H1 (cell line): ENCODE measurements around the gene DDX49. TPM values are rescaled to one million over a fixed set of nuclear protein-coding genes. Genes with fewer than 3 reads are reported as not detected.

Experiments used
- CTCF ChIA-PET: fragments of 300-600 bp; sonication (Branson Sonifier 250); formaldehyde crosslinking; loops from one replicate; lab custom pipeline; 2021; ENCODE audit not compliant: partially characterized antibody; lab: Charles Lee
- POLR2A ChIA-PET: fragments of 300-600 bp; sonication (Branson Sonifier 250); formaldehyde crosslinking; loops from one replicate; lab custom pipeline; 2021; ENCODE audit warnings: inconsistent platforms; ENCODE audit not compliant: partially characterized antibody; lab: Charles Lee
- DNase-seq, 2 experiments: peaks; one replicate each; pipeline versions ENCODE4 v3.0.0 to v3.0.0-alpha.2; 2010 to 2022; ENCODE audit warnings: low spot score in 2 of 2, low read depth in 1 of 2, mixed read lengths in 1 of 2
- FAIRE-seq: peaks from 2 replicates; lab custom pipeline; 2011; peaks lifted over from hg19 to GRCh38; lab: Jason Lieb, UNC
- H2AFZ ChIP-seq: 2 replicates; pipeline ENCODE4 v1.8.1; 2012; ENCODE audit warnings: low read length, inconsistent platforms
- H2AK5ac ChIP-seq: 2 replicates; pipeline ENCODE4 v1.6.1; 2013; ENCODE audit warnings: low read depth, low read length
- H2BK120ac ChIP-seq: replicated peaks from 2 replicates; pipeline ENCODE3; 2013; ENCODE audit warnings: low read depth, low read length, inconsistent platforms
- H2BK12ac ChIP-seq: 2 replicates; pipeline ENCODE4 v1.6.1; 2013; ENCODE audit warnings: low read depth, low read length
- H2BK15ac ChIP-seq: 2 replicates; pipeline ENCODE4 v1.6.1; 2013; ENCODE audit warnings: low read length
- H2BK20ac ChIP-seq: 2 replicates; pipeline ENCODE4 v1.6.1; 2013; ENCODE audit warnings: low read length
- H2BK5ac ChIP-seq: 2 replicates; pipeline ENCODE4 v1.6.1; 2013; ENCODE audit warnings: low read depth, low read length
- H3K14ac ChIP-seq: 2 replicates; pipeline ENCODE4 v1.6.1; 2013; ENCODE audit warnings: inconsistent platforms; ENCODE audit not compliant: insufficient read length
- H3K18ac ChIP-seq: 2 replicates; pipeline ENCODE4 v1.6.1; 2013; ENCODE audit warnings: low read length; ENCODE audit errors: extremely low read depth
- H3K23ac ChIP-seq: 2 replicates; pipeline ENCODE4 v1.6.1; 2013; ENCODE audit warnings: inconsistent platforms; ENCODE audit not compliant: insufficient read length
- H3K23me2 ChIP-seq: 2 replicates; pipeline ENCODE4 v1.6.1; 2013; ENCODE audit warnings: low read depth, low read length
- H3K27ac ChIP-seq: 2 replicates; pipeline ENCODE4 v1.6.1; 2011; ENCODE audit warnings: low read depth, low read length, inconsistent platforms
- H3K27me3 ChIP-seq, 4 experiments: replicated peaks in 1 of 4; 1 replicate in 1 of 4; 2 replicates in 3 of 4; pipeline versions ENCODE4 v1.6.1 to v1.8.1; 2011 to 2013; ENCODE audit warnings: low read length in 3 of 4, mild to moderate bottlenecking in 3 of 4, inconsistent platforms in 2 of 4, mixed read lengths in 2 of 4, moderate library complexity in 1 of 4; ENCODE audit not compliant: control insufficient read depth in 3 of 4, insufficient read depth in 3 of 4; ENCODE audit errors: extremely low read depth in 1 of 4
- H3K36me3 ChIP-seq, 4 experiments: 2 replicates each; pipeline versions ENCODE4 v1.6.1 to v1.8.1; 2011 to 2013; ENCODE audit warnings: mild to moderate bottlenecking in 4 of 4, low read length in 3 of 4, moderate library complexity in 2 of 4, control low read depth in 1 of 4, inconsistent platforms in 1 of 4; ENCODE audit not compliant: insufficient read depth in 4 of 4, control insufficient read depth in 2 of 4
- H3K4ac ChIP-seq: replicated peaks from 2 replicates; pipeline ENCODE3; 2013; ENCODE audit warnings: low read length, low read depth, mixed read lengths, inconsistent platforms; ENCODE audit not compliant: insufficient read length
- H3K4me1 ChIP-seq, 4 experiments: replicated peaks in 1 of 4; 1 replicate in 1 of 4; 2 replicates in 3 of 4; pipeline versions ENCODE4 v1.6.1 to v1.8.1; 2011 to 2013; ENCODE audit warnings: low read length in 3 of 4, inconsistent platforms in 2 of 4, mixed read lengths in 1 of 4; ENCODE audit not compliant: insufficient read depth in 4 of 4, control insufficient read depth in 3 of 4
- H3K4me2 ChIP-seq, 2 experiments: 2 replicates each; pipeline versions ENCODE4 v1.6.1 to v1.8.1; 2011 to 2013; ENCODE audit warnings: low read depth in 2 of 2, low read length in 2 of 2, control low read depth in 1 of 2, inconsistent platforms in 1 of 2, mild to moderate bottlenecking in 1 of 2; ENCODE audit not compliant: insufficient read depth in 1 of 2
- H3K4me3 ChIP-seq, 4 experiments: fragments of 200-600, 300-600 bp in 1 of 4; sonication (generic), shearing (Covaris generic), sonication (Bioruptor Twin) in 1 of 4; 2 replicates each; pipeline versions ENCODE4 v1.5.1 to v1.8.1; 2011 to 2016; ENCODE audit warnings: low read length in 4 of 4, low read depth in 3 of 4, control low read depth in 2 of 4, inconsistent platforms in 2 of 4, mild to moderate bottlenecking in 2 of 4, mixed read lengths in 1 of 4, moderate library complexity in 1 of 4; ENCODE audit not compliant: insufficient read depth in 2 of 4; ENCODE audit errors: extremely low read depth in 1 of 4
- H3K56ac ChIP-seq: replicated peaks from 2 replicates; pipeline ENCODE3; 2013; ENCODE audit warnings: low read depth, mild to moderate bottlenecking, mixed read lengths, low read length, inconsistent platforms; ENCODE audit not compliant: insufficient read length
- H3K79me1 ChIP-seq: 2 replicates; pipeline ENCODE4 v1.6.1; 2013; ENCODE audit warnings: low read depth, low read length, control low read depth
- H3K79me2 ChIP-seq, 2 experiments: 2 replicates each; pipeline versions ENCODE4 v1.6.1 to v1.8.1; 2012 to 2013; ENCODE audit warnings: low read length in 2 of 2, mild to moderate bottlenecking in 2 of 2, inconsistent platforms in 1 of 2; ENCODE audit not compliant: insufficient read depth in 2 of 2, control insufficient read depth in 1 of 2
- H3K9ac ChIP-seq, 4 experiments: replicated peaks in 1 of 4; 1 replicate in 1 of 4; 2 replicates in 3 of 4; pipeline versions ENCODE4 v1.6.1 to v1.8.1; 2011 to 2013; ENCODE audit warnings: low read depth in 3 of 4, low read length in 3 of 4, control low read depth in 2 of 4, mild to moderate bottlenecking in 2 of 4, moderate library complexity in 2 of 4, inconsistent platforms in 1 of 4; ENCODE audit errors: extremely low read depth in 1 of 4
- H3K9me3 ChIP-seq, 2 experiments: 2 replicates each; pipeline versions ENCODE4 v1.6.1 to v1.8.1; 2012 to 2013; ENCODE audit warnings: mild to moderate bottlenecking in 2 of 2, moderate library complexity in 2 of 2, control low read depth in 1 of 2, inconsistent platforms in 1 of 2, low read depth in 1 of 2, low read length in 1 of 2, mixed read lengths in 1 of 2; ENCODE audit not compliant: insufficient read depth in 2 of 2
- H4K20me1 ChIP-seq, 2 experiments: replicated peaks in 1 of 2; 2 replicates each; pipeline versions ENCODE3 to v1.8.1; 2011 to 2013; ENCODE audit warnings: inconsistent platforms in 2 of 2, low read length in 2 of 2, mild to moderate bottlenecking in 1 of 2; ENCODE audit not compliant: insufficient read depth in 2 of 2, control insufficient read depth in 1 of 2
- H4K5ac ChIP-seq: 2 replicates; pipeline ENCODE4 v1.6.1; 2013; ENCODE audit warnings: low read length, low read depth, mixed read lengths, inconsistent platforms; ENCODE audit not compliant: insufficient read length
- H4K8ac ChIP-seq: 2 replicates; pipeline ENCODE4 v1.8.0; 2013; ENCODE audit warnings: mild to moderate bottlenecking, moderate library complexity, low read length, inconsistent platforms; ENCODE audit not compliant: insufficient read depth; ENCODE audit errors: extremely low read depth
- H4K91ac ChIP-seq: replicated peaks from 2 replicates; pipeline ENCODE3; 2013; ENCODE audit warnings: low read length, mixed read lengths, inconsistent platforms; ENCODE audit not compliant: insufficient read length
- ATF3 ChIP-seq: IDR thresholded peaks from 2 replicates; pipeline ENCODE4 v1.6.1; 2011; ENCODE audit warnings: low read depth, mild to moderate bottlenecking, low read length; ENCODE audit not compliant: insufficient read depth
- CBX5 ChIP-seq: fragments of 300-800, 300-1000 bp; sonication (generic); IDR thresholded peaks from 2 replicates; pipeline ENCODE4 v1.7.1; 2016; ENCODE audit warnings: antibody characterized with exemption, low read length, low read depth
- CTBP2 ChIP-seq: IDR thresholded peaks from 2 replicates; pipeline ENCODE4 v1.7.0; 2011; ENCODE audit warnings: borderline replicate concordance, mild to moderate bottlenecking, moderate library complexity, mixed read lengths, low read length; ENCODE audit not compliant: insufficient read depth, insufficient read length
- GTF2F1 ChIP-seq: IDR thresholded peaks from 2 replicates; pipeline ENCODE4 v1.6.1; 2012; ENCODE audit warnings: low read depth, low read length, improper control_type of control experiment, borderline replicate concordance
- NANOG ChIP-seq: IDR thresholded peaks from 2 replicates; pipeline ENCODE4 v1.6.1; 2011; ENCODE audit warnings: low read length, low read depth, mild to moderate bottlenecking, inconsistent platforms; ENCODE audit not compliant: insufficient read depth, poor library complexity, severe bottlenecking
- RNF2 ChIP-seq: fragments of 200-900, 300-1000 bp; sonication (generic); IDR thresholded peaks from 2 replicates; pipeline ENCODE4 v1.7.1; 2016; ENCODE audit warnings: borderline replicate concordance, low read depth, mild to moderate bottlenecking, antibody characterized with exemption, low read length; ENCODE audit not compliant: poor library complexity, severe bottlenecking; ENCODE audit errors: missing control alignments
- SAP30 ChIP-seq: fragments of 300-600 bp; sonication (generic); IDR thresholded peaks from 2 replicates; pipeline ENCODE4 v1.7.1; 2012; ENCODE audit warnings: low read length, moderate library complexity, mild to moderate bottlenecking, inconsistent platforms; ENCODE audit not compliant: insufficient read depth, insufficient replicate concordance
- SRF ChIP-seq: IDR thresholded peaks from 2 replicates; pipeline ENCODE4 v1.6.1; 2011; ENCODE audit warnings: mild to moderate bottlenecking, low read depth, low read length, moderate library complexity
- TCF12 ChIP-seq: IDR thresholded peaks from 2 replicates; pipeline ENCODE4 v1.6.1; 2011; ENCODE audit warnings: low read depth, mild to moderate bottlenecking, low read length
- WGBS, 2 experiments: shearing (Covaris generic) in 1 of 2; methylation state at CpG; one replicate each; pipeline versions ENCODE4 v1.1.6 to v1.1.7; 2013 to 2015; ENCODE audit warnings: low lambda C conversion rate in 2 of 2, mixed read lengths in 2 of 2, inconsistent platforms in 1 of 2, low coverage in 1 of 2, missing lambda C conversion rate in 1 of 2; ENCODE audit not compliant: insufficient replicate concordance in 2 of 2, insufficient coverage in 1 of 2, insufficient read length in 1 of 2; ENCODE audit errors: extremely low coverage in 1 of 2, missing lambda C conversion rate in 1 of 2; 5-methylcytosine and 5-hydroxymethylcytosine counted together
- polyA plus RNA-seq, 7 experiments: library from polyadenylated mRNA; depleted of rRNA in 3 of 7; stranded (reverse) in 5 of 7; unstranded in 2 of 7; fragments of >200 nt in 5 of 7; fragments of 200-250 nt in 2 of 7; gene quantifications; 1 replicate in 5 of 7; 2 replicates in 1 of 7; 4 replicates in 1 of 7; pipeline versions ENCODE4 v1.2.1 to v1.2.3, GENCODE V29; 2011 to 2013; ENCODE audit warnings: missing spikeins in 2 of 7, mixed read lengths in 2 of 7
- total RNA-seq: library from RNA; stranded (reverse); fragmentation: NEBNext Ultra II Directional; extraction: Animal tissue kit (Norgen Biotek cat#: 25700); gene quantifications from 2 replicates; pipeline ENCODE4 v1.2.1, GENCODE V29; 2021

DDX49 gene
- total and polyA plus RNA-seq, 2 of the 8 experiments (the other 6 are each of a cell fraction or from before 2014, with no cell fraction given): 41.3 to 46.5 TPM

GRCh38 chr19:18948976-18949356, 29.5 kb downstream of the DDX49 start:
- no peak overlapping the region for H2BK120ac ChIP-seq
- FAIRE-seq (no peak), DNase-seq (no peak)
- 0 out of 8 replicates have a peak, but pooled peaks cover 0 to 5% (median 0%) of the 10 kb centered on the region in 4 experiments for H3K36me3 ChIP-seq
- no peak overlapping the region for H2BK20ac ChIP-seq
- no peaks in the 10 kb centered on the region for H3K27me3 ChIP-seq
- ChIA-PET CTCF (interaction anchor here (0.6 to 2.0 kb wide), 4 partner anchors 10 to 1812 kb away, joined by 3 to 5 read pairs (median 4); no protein-coding TSS in a partner anchor), POLR2A (interaction anchor here (1.2 to 2.3 kb wide), 5 partner anchors 9 to 60 kb away, joined by 3 to 11 read pairs (median 4); no protein-coding TSS in a partner anchor)
- no peak overlapping the region for H2BK5ac ChIP-seq
- no peak overlapping the region for H3K18ac ChIP-seq
- H3K23me2 ChIP-seq: peaks cover under 1% of the 10 kb centered on the region; the same call in 1 of the 2 replicates
- H4K5ac ChIP-seq: no peak overlapping the region
- no peak overlapping the region for H3K4me3 ChIP-seq
- peak overlapping the region; percentile 27; the same call in 1 of the 2 replicates for H2BK12ac ChIP-seq
- no peaks in the 10 kb centered on the region for H3K9me3 ChIP-seq
- no peak overlapping the region for H4K8ac ChIP-seq
- H4K91ac ChIP-seq: no peak overlapping the region
- no peak overlapping the region for H3K14ac ChIP-seq
- H3K27ac ChIP-seq: no peak overlapping the region
- H3K4ac ChIP-seq: no peak overlapping the region
- no peak overlapping the region for H3K56ac ChIP-seq
- no peak overlapping the region for H2AFZ ChIP-seq
- no peak overlapping the region for H2BK15ac ChIP-seq
- no peak overlapping the region for H2AK5ac ChIP-seq
- H3K79me2 ChIP-seq: no peaks in the 10 kb centered on the region
- no peaks in the 10 kb centered on the region for H4K20me1 ChIP-seq
- no peak overlapping the region for H3K4me2 ChIP-seq
- 87% methylated on average over 5 of the region's 5 CpGs; no CpG with 5 or more reads in 1 of the 2 experiments for WGBS, 2 experiments
- H3K23ac ChIP-seq: no peak overlapping the region
- H3K4me1 ChIP-seq: no peaks in the 10 kb centered on the region
- H3K9ac ChIP-seq: no peak overlapping the region
- H3K79me1 ChIP-seq: no peaks in the 10 kb centered on the region
- TF ChIP-seq RNF2 (no peak), TCF12 (no peak), NANOG (no peak), ATF3 (no peak), SAP30 (no peak), GTF2F1 (no peak), CTBP2 (no peak), CBX5 (no peak), SRF (no peak)
